ENCODE results near the gene ZSWIM1.
"Not testable (repeated sequence)": the region's sequence is repeated elsewhere in the genome, so short reads cannot be mapped to it uniquely, and the experiment has no call there.

The ZSWIM1 gene

DNA sequence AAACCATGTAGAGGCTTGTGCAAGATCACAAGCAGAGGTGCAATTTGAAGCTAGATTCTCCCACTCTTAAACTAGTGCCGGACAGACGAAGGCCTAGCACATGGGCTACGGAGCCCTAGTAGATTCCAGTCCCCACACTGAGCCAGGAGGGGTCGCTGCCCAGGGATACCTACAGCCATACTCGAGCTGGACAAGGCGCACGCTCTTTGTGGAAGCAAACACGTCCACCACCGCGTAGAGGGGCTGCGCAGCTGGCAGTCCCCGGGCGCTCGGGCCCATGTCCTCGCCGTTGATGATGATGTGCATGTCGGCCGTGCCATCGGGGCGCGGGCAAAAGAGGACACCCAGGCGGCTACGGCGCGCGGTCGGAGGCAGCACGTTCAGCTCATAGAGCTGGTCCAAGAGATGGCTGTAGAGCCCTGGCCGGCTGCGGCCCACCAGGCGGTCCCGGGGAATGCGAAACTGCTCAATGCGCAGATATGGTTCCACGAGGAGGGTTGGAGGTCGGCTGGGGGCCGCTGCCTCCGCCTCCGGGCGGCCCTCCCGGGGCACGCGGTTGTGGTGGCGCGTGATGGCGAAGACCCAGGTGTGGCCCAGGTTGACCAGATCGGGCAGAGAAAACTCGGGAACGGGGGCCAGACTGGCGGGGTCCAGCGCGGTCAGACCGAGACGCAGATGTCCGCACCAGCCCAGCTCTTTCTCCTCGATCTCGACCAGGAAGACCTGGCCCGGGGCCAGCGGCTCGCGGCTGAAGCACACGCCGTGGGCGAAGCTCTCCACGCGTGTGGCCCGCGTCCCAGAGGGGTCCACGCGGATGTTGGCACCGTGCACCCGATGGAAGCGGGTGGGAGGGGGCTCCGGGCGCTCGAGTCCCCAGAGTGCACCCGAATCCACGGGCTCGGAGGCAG is 9.3 kb downstream of the ZSWIM1 start:
- DNase-seq: peak in 1 of 2 experiments; percentile 35

- DNase-seq: peak; percentile 81 to 87
These were observed 10.3 kb downstream of the ZSWIM1 start, which contains the start of the genes CTSA and NEURL2 for GRCh38 chr20:45890985-45891983. Gene CTSA (plus strand): TSS chr20:45891335. CDS start chr20:45891569, 234 bp downstream. Gene NEURL2 (minus strand): TSS chr20:45891208. CDS start chr20:45890991, 217 bp downstream.

DNA sequence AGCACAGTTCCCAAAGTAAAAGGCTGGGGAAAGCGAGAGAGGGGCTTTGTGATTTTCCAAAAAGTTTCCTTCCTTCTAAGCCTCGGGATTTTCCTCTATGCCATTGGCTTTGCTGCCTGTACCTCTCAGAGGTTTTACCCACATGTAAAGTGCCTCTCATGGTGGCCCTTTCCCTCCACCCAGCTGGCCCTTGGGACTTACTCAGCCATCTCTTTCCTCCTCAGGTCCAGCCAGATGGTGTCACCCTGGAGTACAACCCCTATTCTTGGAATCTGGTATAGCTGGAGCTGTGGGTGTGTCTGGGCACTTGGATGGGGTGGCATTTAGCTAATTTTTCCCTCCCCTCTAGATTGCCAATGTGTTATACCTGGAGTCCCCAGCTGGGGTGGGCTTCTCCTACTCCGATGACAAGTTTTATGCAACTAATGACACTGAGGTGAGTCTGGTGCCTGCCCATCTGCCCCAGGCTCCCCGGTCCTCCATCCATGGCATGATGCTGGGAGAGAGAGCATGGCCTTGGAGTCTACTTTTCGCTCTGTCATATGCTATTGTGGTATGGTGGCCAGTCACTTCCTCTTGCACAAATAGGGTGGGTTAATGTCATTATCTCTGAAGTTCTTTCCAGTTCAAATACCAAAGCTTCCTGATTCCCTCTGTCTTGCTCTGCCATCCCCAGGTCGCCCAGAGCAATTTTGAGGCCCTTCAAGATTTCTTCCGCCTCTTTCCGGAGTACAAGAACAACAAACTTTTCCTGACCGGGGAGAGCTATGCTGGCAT is 11.2 kb downstream of the ZSWIM1 start:
- DNase-seq: no peak

DNA sequence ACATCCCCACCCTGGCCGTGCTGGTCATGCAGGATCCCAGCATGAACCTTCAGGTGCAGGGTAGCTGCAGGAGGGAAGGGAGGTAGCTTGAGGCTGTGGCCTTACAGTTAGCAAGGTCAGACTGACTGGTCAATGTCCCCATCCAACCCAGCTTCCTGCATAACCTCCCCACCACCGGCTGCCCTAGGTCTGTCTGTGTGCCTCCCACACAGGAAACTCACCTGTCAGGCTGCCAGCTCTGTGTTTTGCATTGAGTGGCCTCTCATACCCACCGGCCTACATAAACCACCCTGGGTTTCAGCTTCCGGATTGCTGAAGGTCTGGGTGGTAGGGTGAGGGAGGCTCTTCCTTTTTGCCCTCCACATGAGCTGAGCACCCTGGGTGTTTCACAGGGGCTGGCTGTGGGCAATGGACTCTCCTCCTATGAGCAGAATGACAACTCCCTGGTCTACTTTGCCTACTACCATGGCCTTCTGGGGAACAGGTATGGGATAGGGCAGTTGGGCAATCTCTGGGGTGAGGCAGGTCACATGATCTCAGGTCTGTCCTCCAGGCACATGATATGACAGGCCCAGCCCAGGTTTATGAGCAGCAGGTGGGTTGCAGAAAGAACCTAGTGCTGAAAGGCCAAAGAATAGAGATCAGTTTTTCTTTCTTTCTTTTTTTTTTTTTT is 11.9 kb downstream of the ZSWIM1 start:
- DNase-seq: no peak

DNA sequence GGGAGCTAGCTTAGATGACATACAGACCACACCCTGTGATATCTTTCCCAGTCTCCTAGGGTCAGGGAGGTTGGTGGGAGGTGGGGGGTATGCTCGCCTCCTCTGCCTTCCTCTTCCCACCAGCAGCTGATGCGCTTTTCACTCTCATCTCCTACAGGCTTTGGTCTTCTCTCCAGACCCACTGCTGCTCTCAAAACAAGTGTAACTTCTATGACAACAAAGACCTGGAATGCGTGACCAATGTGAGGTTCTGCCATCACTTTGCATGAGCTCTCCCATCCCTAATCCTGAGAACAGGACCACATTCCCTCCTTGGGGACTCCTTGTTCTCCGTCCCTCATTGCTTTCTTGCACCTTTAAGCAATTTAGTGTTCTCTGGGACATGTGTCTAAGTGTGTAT is 12.8 kb downstream of the ZSWIM1 start:
- no peak for DNase-seq

DNA sequence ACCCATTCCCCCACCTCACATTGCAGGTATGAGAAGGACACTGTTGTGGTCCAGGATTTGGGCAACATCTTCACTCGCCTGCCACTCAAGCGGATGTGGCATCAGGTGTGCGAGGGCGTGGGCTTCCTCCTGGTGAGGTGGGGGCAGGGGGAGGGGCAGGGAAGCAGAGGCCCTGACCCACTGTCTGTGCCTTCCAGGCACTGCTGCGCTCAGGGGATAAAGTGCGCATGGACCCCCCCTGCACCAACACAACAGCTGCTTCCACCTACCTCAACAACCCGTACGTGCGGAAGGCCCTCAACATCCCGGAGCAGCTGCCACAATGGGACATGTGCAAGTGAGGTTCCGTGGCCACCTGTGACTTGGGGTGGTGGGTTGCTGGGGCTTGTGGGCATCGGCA is 13.8 kb downstream of the ZSWIM1 start:
- DNase-seq: no peak

DNA sequence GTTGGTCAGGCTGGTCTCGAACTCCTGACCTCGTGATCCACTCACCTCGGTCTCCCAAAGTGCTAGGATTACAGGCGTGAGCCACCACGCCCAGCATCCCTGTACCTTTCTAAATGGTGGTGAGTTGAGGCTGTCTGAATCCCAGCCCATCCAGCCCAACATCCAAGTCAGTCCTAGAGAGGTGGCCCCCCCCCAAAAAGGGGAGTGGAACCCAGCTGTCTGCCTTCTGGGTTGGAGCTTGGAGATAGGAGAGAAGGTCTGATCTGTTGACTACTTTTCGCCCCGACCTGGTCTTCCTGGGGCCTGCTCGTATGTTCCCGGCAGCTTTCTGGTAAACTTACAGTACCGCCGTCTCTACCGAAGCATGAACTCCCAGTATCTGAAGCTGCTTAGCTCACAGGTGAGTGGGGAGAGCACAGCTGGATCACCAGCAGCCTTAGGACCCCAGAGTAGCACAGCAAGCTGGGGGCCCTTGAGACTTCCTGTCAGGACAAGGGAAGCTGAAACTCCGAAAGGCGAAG is 15.7 kb downstream of the ZSWIM1 start:
- no peak for DNase-seq

- no peak for DNase-seq
These were observed 16.3 kb downstream of the ZSWIM1 start for GRCh38 chr20:45897289-45897688.

DNA sequence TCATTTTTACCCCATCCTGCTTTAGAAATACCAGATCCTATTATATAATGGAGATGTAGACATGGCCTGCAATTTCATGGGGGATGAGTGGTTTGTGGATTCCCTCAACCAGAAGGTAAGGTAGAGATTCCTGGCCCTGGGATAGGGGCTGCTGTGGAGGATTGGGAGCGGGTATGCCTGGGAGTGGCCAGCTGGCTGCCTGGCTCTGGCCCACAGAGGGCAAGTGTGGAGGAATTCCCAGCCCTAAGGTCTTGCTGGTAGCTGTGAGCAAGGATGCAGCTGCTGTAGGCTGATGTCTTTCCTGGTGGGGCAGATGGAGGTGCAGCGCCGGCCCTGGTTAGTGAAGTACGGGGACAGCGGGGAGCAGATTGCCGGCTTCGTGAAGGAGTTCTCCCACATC is 16.7 kb downstream of the ZSWIM1 start:
- no peak for DNase-seq

- DNase-seq: no peak
These were observed 17.3 kb downstream of the ZSWIM1 start for GRCh38 chr20:45898285-45898684.

DNA sequence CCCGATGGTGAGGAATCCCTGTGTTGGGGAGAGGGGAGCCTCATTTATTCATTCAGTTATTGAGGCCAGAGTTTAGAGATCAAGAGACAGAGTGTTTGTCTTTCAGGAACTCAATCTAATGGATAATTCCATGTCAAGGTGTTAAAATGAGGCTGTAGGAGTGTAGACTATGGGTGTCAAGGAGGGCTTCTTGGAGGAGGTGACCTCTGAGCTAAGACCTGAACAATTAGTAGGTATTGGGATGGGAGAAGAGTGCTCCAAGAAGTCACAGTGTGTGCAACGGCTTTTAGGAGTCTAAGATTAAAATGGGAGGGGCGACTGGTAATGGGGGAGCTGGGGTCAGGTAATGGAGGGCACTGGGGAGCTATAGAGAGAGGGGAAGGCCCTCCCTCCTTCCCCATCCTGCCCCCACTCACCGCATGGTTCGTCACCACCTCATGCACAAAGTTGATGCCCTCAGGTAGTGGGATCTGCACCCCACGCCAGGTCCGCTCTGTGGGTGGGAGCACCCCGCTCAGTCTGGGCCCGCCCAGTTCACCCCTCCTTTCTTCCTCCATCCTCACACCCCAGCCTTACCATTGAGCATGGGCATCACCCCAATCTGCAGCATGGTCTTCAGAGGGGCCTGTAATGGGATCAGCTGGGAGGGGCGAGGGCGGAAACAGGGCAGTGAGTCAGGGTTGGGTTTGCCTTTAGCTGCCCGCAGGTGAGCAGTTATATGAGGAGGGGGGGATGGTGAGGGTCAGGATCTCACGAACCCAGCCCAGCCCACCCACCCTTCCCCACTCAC is 18.2 kb downstream of the ZSWIM1 start:
- no peak for DNase-seq

DNA sequence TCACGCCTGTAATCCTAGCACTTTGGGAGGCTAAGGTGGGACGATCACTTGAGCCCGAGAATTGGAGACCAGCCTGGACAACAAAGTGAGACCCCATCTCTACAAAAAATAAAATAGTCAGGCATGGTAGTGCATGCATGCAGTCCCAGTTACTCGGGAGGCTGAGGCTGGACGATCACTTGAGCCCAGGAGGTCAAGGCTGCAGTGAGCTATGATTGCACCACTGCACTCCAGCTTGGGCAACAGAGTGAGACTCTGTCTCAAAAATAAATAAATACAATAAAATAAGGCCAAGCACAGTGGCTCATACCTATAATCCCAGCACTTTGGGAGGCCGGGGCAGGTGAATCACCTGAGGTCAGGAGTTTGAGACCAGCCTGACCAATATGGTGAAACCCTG is 20.3 kb downstream of the ZSWIM1 start:
- not testable (repeated sequence) for DNase-seq

GRCh38 chr20:45902199-45902701 is 21.2 kb downstream of the ZSWIM1 start:
- no peak for DNase-seq

DNA sequence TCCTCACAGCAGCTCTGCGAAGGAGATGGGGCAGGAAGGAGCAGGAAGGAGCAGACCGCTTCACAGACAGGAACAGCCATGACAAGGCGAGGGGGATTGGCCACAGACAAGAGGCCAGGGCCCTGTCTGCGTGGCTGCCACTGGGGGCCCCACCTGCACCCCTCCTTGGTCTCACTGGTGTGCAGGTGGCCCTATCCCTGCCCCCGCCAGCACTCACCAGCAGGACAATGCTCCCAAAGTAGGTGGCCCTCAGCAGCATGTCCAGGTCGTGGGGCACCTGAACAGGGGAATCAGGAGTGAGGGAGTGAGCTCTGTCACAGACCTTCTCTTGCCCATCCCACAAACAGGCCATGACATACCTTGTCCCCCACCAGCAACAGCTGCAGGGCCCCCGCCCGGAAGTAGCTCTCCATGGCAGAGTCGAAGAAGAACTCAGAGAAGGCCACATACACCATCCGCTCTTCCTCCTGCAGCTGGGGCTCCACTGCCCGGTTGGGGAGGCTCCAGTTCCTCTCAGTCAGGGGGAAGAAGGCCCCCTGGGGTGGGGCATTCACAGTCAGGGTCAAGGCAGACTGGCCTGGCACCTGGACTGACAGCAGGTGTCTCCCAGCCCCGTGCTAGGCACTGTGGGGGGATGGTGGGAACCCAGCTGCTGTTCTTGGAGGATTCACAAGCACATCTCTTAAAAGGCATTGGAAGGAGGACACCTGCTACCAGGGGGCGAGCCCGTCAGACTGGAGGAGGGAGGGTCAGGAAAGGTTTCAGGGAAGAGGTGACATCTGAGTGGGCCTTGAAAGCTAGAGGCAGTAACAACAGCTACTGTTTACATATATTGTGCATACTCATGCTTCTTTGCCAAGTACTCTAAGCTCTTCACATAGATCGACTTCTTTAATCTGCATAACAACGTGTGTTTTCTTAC is 23.8 kb downstream of the ZSWIM1 start:
- DNase-seq: no peak

GRCh38 chr20:45905505-45906079 is 24.6 kb downstream of the ZSWIM1 start:
- no peak for DNase-seq

DNA sequence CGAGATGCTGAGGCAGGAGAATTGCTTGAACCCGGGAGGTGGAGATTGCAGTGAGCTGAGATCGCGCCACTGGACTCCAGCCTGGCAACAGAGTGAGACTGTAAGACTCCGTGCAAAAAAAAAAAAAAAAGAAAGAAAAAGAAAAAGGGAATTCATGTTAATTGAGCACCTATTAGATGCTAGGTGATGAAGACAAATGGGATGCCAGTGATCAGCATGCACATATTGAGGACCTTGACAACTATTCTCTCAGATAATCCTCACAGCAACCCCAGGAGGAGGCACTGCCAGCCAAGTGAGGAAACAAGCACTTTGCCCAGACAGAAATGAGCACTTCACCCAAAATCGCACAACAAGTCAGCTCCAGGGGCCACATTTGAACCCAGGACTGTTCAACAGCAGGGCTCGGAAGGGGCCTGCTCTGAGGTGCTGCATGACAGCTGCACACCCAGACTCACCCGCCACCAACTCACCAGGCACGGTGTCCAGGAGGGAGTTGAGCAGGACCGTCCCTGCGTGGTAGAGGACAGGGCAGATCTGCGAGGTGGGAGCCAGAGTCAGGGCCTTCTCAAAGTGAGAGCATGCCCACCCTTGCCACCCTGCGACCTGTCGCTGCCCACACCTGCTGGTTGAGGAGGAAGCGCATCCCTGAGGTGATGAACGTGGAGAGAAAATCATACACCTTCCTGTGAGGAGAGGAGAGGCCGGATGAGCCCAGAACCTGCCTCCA is 26.4 kb downstream of the ZSWIM1 start:
- DNase-seq: no peak

- DNase-seq: no peak
These were observed 27.1 kb downstream of the ZSWIM1 start for GRCh38 chr20:45908084-45908483.

GRCh38 chr20:45909336-45909808 is 28.3 kb downstream of the ZSWIM1 start:
- DNase-seq: no peak
